Measurements from ENCODE around the gene MUL1.

MUL1 gene

GRCh38 chr1:20466273-20466672 lies 41.7 kb downstream of the MUL1 start:
- no peak for DNase-seq

- DNase-seq, result no peak
Measured at GRCh38 chr1:20465187-20465586, 42.8 kb downstream of the MUL1 start.

- DNase-seq, result no peak
Measured at GRCh38 chr1:20463502-20463901, 44.4 kb downstream of the MUL1 start.

GRCh38 chr1:20462397-20462796 lies 45.6 kb downstream of the MUL1 start:
- DNase-seq, result no peak

- no peak for DNase-seq
Measured at GRCh38 chr1:20458717-20459116, 49.2 kb downstream of the MUL1 start.

GRCh38 chr1:20454004-20454403 lies 53.9 kb downstream of the MUL1 start:
- DNase-seq, result no peak

- DNase-seq, result no peak
Measured at GRCh38 chr1:20449735-20450311, 58.1 kb downstream of the MUL1 start.

All from left hindlimb (tissue), 1 donor.